Activated gamma-delta T cell treated with anti-CD3 and anti-CD28 coated beads, Interleukin-2, amount 50 U/mL, for 16 hours (primary cell): ENCODE results near the gene CC2D1A.
A peak's percentile ranks its signal among the peaks of the same experiment; 100 is the strongest.

Experiments used
- DNase-seq: peaks from one replicate; pipeline ENCODE4 v3.0.0-alpha.2; 2020; ENCODE audit warnings: low read depth

Gene CC2D1A

DNA sequence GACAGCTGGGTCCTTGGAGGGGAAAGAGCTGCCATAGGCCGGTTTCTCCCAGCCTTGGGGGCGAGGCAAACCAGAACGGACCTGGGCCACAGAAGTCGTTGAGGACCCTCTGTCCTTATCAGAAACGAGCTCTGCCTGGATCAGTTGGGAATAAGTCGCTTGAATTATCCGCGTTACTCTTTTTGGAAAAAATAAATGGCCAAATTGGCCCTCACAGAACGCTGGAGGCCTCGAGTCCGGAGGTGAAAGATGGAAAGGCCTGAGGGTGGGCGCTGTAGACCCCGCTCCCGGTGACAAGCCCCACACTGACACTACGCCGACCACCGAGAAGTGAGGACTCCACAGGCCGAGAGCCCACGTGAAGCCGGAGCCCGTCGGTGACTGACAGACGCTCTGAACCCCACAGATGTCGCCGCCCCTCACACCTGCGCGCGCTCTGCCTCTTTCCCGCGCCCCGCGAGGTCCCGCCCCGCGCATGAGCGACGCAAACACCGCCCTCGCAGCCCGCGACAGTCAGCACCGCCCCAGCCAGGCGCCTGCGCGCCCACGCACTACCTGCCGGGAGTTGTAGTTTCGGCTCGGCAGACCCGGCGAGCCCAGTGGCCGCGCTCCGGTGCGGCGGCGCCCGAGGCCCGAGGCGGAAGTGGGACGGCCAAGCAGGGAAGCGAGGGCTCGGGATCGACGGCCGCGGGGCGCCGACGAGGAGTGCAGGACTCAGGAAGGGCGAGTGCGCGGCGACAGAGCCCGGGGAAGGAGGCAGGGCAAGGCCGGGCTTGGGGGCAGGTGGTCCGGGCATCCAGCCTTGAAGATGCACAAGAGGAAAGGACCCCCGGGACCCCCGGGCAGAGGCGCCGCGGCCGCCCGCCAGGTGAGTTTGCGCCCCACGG is at the start of gene CC2D1A, which contains the start of gene BRME1:
TSS of gene CC2D1A (plus strand) at position 568 of the 887 bp plus-strand sequence. CDS start at position 809, 241 bp downstream.
TSS of gene BRME1 (minus strand) at position 484 of the 887 bp plus-strand sequence. CDS start 1,225 bp downstream, outside the sequence.
- DNase-seq: peak; percentile 92

DNA sequence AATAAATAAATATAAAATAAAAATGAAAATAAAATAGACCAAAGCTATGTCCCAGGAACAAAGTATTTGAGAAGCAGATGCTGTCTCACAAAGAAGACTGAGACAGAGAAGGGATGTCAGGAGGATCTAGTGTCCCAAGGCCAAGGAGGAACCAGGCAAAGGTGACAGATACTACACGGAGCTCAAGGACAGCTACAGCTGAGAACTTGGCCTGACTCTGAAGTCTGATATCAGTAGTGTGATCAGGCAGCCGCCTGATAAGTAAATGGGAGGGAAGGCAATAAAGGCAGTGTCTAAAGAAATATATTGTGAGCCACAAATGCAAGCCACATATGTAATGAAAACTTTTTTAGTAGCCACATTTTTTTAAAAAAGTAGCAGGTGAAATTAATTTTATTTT is 49.5 kb upstream of the CC2D1A start:
- DNase-seq: no peak

DNA sequence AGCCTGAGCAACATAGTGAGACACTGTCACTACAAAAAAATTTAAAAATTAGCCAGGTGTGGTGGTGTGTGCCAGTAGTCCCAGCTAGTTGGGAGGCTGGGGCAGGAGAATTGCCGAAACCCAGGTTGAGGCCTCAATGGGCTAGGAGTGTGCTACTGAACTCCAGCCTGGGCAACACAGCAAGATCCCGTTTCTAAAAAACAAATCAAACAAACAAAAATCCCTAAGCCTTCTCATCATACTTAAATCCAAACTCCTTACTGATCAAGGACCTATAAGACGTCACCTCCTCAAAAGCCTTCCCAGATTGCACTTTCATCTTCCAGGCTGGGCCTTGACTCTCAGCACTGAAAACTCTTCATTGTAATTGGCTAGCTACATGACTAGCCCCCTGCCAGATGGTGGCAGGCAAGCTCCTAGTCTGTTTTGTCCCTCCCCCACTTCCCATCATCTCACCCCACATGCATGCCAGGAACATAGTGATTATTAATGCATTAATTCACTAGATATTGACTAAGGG is 46.6 kb upstream of the CC2D1A start:
- DNase-seq: no peak

DNA sequence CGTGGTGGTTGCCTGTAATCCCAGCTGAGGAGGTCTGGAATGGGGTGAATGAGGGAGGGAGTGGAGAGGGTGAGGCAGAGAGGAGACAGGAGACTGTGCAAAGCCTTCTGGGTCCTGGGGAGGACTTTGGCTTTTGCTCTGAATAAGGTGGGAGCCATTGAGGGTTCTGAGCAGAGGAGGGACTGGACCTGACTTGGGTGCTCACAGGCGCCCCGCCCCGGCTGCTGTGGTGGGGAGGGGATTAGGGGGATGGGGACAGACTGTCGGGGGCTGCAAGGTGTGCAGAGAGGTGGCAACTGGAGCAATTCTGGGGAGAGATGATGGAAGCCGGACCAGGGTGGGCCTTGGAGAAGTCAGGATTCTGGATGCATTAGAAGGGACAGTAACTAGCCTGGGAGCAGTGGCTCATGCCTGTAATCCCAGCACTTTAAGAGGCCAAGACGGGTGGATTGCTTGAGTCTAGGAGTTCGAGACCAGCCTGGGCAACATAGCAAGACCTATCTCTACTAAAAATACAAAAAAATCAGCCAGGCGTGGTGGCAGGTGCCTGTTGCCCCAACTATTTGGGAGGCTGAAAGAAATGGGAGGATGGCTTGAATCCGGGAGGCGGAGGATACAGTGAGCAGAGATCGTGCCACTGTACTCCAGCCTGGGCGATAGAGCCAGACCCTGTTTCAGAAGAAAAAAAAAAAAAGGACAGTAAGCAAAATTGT is 45.2 kb upstream of the CC2D1A start:
- no peak for DNase-seq

DNA sequence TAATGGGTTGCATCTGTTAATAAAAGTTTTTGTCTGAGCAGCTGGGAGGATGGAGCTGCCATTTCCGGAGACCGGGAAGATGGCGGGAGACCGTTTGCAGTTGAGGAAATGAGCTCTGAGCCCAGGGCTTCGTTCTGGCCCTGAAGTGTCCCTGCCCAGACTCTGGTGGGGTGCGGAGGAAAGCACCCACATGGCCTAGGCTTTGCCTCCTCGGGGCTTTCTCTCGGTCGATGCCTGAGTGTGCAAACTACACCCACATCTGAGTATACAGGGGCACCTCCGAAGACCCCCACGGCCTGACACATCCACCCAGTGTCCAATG is 44.6 kb upstream of the CC2D1A start:
- DNase-seq: peak; percentile 41

DNA sequence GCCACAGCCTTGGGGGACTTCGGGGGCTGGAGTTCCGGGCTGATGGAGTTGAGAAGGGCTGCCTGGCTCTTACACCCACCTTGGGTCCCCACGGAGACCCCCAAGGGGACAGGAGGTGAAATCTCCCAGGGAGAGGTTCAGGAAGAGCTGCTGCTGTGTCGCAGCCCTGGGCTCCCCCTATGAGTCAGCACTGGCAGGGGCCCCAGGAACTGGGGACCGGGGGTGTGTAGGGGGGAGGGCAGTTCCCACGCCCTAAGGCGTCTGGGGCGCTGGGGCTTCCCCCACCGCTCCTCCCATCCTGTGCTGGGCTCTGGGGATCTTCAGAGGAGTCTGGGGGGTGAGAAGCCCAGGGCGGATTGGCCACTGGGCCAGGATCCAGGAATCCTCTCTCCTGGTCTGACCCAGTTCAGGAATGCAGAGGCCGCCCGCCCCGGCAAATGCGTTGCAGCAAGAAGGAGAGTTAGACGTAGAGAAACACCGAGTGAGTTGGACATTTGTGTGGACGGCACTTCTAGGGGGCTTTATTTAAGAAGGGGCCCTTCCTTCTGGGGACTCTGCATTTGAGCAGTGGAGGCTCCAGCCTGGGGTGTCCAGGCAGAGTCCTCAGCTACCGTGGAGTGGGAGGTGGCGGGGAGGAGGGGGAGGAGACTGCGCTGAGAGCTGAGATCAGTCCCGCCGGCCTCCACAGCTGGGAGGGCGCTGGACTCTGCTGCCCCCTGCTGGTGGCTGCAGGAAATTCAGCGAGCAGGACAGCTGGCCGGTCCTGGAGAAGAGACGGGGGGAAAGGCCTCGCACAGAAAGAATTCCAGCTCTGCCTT is 44.1 kb upstream of the CC2D1A start:
- peak; percentile 84 for DNase-seq

DNA sequence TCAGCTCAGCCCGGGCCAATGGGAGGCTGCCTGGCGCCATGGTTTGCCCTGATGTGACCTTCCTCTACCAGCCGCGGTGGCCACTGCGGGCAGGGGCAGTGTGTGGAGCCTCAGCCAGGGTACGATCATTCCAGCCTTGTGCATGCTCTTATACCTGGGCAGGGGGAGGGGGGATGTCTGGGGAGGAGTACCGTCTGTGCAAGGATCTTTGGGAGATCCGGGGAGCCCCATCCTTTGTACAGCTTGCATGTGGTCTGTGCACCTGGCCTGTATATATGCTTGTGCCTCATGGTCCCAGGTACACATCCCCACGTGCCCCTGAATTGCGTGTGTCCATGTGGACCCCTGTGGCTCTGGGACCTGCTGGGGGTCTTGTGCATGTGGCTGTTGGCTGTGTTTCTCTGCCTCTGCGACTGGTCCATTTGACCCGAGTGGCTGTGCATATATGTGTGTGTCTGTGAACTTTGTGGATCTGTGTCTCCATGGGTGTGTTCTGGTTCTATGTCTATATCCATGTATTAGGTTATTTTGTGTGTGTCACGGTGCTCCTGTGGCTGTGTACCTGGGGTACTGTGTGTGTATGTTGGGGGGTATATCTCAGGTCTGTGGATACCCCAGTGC is 41.8 kb upstream of the CC2D1A start:
- no peak for DNase-seq

DNA sequence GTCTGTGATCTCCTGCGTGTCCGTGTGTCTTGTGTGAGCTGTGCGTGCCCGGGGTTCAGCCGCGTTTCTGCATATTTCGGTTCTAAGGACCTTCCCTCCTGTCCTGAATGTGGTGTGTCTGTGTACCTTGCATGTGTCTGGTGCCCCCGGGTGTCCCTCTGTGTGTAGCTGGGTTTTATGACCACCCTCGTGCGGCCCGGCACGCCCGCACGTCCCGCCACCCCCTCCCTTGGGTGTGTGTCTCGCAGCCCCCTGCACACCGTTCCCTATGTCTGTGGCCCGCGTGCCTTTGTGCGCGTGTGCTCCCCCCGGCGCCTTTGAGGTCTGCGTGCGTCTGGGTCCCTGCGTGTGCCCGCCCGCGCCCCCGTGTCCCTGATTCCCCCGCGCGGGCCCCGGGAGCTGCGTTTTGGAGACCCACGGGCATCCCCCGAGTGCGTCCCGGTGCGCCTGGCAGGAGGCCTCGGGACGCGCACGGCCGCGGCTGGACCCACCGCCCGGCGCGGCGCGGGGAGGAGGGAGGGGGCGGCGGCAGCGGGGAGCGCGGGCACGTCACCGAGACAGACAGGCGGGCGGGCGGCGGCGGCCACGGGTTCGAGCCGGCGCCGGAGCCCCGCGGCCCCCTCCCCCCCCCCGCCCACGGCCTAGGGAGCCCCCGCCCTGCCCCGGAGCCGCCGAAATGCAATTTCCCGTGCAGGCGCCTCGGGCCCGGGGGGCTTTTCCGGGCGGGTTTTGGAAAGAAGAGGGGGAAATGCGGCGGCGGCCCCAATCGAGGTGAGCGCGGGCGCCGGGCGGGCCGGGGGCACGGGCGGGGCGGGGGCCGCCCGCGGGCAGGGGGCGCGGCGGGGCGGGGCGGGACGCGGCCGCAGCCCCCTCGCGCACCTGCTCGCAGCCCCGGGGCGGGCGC is 41.1 kb upstream of the CC2D1A start:
- DNase-seq: no peak

DNA sequence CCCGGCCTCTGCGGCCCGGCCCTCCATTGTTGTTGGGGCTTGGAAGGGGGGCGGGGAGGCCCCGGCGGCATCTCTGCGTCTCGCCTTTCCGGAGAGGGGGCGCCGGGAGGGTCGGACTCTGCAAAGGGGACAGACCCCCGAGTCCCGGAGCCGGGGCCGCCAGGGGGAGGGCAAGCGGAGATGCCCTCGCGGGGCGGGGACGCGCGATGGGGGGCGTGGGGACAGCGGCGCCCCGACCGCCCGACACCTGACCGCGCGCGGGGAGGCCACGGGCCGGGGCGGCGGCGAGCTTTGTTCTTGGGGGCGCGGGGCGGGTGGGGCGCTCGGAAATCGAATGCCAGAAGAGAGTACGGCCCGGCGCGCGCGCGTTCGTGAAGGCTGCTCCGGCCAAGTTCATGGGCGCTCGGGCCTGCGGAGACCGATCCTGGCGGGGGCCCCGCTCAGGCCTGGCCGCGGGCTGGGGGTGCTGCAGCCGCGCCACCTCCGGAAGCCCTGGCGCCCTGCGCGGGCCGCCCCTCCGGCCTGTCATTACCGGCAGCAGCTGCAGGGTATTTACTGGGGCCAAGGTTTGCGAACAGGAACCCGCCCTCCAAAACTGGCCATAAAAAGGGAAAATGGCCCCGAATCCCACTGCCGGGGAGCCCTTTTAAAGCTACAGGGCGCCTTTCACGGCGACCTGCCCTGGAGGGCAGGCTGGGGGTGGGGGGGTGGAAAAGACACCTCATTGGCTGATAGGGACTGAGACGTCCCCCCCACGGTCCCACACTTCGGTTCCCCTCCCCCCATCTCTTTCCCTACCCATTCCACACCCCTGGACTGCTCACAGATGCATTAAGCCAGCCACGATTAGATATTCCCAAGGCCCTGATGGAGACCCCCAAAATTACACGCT is 40.2 kb upstream of the CC2D1A start:
- no peak for DNase-seq

DNA sequence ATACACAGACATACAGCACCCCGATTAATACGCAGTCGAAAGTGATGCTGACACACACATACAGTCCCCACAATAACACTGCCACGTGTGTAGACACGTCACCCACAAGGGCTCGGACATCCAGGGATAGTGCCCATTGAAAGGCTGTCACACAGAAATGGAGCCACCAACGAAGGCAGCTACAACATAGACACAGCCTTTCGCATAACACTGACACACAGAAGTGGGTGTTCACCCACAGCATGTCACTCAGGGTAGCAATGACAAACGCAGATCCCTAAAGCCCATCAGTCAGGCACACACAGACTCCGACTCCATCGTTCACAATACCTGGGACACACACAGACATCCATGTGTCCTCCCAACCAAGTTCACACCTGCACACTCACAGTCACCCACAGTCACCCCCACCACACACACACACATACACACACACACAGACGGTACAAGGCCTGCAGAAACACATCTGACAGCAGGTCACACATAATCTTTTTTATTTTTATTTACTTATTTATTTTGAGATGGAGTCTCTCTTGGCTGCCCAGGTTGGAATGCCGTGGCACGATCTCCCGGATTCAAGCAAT is 39.4 kb upstream of the CC2D1A start:
- DNase-seq: no peak

DNA sequence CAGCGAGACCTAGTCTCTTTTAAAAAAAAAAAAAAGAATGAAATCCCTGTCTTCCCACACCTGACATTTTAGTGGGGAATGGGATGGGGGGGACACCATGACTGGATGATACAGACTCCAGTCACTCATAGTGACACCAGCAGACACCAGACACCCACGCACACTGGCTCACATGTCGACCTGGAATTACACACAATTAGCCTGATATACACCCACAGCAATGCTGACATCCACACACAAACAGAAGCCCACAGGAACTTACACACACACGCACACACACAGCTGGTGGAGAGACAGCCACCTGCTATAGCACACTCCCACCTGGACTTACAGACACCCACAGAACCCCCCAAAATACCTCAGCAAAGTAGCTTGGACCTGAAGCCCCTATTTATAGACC is 37.3 kb upstream of the CC2D1A start:
- no peak for DNase-seq

DNA sequence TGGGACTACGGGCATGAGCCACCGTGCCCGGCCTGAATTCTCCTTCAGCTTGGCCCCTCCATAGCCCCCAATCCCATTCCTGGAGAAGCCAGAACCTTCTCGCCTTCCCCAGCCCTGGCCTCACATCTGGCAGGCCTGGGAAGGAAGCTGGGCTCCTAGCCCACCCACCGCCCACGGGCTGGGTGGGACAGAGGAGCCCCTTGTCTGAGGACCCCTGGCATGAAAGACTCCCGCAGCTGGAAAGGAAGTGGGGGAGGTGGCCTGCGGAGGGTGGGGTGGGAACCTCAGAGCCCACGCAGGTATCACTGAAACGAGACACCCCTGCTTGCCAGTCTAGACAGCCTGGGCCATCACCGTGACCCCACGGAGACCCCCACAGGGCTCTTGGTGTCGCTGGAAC is 36.7 kb upstream of the CC2D1A start:
- no peak for DNase-seq

DNA sequence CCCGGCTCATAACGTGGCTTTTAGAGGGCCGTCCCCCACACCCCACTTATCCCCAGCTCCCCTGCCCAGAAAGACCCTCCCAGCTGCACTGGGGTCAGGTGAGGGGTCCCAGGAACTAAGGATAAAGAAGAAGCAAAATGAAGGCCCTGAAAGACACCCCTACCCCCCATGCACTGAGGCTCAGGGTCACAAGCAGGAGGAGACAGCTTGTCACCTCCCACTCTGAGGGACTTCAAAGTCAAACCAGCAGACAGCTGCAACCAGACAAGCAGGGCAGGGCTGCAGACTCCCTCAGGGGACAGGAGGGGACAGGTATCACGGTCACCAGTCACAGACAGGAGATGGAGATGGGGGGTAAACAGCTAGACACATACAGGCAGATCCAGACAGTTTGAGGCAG is 35.1 kb upstream of the CC2D1A start:
- DNase-seq: no peak

DNA sequence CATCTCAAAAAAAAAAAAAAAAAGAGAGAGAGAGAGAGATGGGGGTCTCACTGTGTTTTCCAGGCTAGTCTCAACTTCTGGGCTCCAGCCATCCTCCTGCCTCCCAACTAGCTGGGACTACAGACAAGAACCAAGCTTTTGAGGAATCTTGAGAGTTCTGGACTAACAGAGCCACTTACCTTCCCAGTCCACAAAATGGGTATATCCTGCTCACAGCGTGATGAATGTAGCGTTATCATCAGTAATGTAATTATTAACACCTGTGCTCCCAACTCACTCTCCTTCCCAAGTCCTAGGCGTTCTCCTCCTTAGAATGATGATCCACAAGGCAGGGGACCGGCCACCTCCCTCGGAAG is 33.7 kb upstream of the CC2D1A start:
- no peak for DNase-seq

DNA sequence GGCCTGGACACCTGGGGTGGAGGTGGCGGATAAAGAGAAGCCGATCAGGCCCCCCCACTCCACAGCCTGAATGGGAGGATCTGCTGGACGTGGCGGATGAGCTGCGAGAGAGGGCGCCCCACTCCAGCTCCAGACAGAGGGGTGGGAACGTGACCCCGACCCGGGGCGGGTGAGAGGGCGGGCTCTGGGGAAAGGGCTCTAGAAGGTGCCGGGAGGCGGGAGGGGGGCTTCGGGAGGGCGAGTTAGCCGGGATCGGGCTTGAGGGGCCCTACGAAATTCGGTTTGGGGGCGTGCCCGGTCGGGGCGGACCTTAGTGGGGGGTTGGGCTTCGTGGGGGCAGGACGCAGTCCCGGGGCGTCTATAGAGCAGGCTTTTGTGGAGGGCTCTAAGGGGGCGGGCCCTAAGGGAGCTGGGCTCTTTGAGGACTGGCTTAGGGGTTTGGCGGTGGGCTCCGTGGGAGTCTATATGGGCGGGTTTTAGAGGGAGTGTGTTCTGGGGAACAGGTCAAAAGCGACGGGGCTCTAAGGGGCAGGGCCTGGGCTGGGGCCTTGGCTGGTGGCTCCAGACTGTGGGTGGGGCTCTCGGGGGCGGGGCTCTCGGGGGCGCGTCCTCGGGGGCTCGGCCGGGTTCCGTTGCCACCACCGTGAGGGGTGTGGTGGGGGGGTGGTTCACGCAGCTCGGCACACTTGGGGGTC is 33.2 kb upstream of the CC2D1A start:
- no peak for DNase-seq

DNA sequence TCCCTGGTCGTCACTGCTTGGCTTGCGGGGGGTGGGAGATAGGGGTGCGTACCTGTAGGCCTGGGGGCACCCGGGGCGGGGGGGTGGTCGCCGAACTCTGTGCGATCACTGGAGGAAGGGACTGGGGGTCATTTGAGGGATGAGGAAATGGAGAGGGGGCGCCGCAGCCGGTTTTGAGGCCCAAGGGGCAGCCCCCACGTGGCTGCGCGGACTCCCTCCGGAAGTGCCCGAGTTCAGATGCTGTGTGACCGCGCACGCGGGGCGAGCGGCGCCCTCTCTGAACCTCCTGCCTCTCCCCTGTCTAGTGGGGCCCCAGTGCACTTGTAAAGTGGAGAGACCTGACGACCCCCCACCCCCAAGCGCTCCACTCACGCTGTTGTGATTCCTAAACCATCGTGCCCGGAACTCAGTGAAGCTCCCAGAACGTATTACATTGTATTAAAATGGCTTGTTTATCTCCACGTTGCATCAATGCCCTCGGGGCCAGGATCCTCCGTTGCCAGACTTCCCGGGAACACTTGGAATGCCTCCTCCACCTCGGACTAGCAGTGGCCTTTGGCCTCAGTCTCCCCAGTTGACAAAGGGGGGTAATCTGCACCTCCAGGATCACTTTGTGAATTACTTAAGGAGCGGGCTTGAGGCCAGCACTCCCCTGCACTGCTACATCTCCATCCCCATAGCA is 32.0 kb upstream of the CC2D1A start:
- DNase-seq: no peak

DNA sequence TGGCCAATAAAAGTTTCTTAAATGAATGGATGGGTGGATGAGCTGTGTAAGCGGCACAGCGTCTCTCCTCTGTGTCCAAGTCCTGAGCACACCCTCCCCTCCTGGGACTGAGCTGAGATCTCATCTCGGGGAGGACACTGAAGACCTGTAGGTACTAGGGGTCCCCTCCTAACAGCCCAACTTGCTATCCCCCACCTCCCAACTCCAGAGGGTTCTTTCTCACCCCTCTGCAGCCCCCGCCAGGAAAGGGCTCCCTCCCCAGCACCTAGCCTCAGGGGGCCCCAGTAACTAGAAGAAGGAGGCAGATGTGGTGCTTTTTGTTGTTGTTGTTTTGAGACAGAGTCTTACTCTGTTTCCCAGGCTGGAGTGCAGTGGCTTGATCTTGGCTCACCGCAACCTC is 30.2 kb upstream of the CC2D1A start:
- DNase-seq: no peak

DNA sequence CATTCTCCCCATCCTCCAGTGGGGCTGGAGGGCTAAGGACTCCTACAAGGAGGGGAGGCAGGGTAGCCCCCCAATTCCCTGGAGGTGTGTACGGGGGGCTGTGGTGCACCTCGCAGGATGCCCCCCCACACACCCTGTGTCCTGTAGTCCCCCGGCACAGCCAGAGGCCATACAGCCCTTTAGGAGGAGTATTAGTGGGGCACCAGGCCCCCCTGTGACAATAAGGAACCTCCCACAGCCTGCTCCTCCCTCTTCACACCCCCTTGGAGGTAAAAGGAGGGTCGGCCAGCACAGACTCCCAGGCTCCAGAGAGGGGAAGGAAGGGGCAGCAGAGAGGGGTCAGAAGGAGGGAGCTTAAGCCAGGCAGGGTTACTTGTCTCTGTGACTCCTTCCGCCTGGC is 29.2 kb upstream of the CC2D1A start, which contains the start of gene NANOS3:
TSS of gene NANOS3 (plus strand) at position 301 of the 400 bp plus-strand sequence. CDS start 115 bp downstream, outside the sequence.
- DNase-seq: no peak
